A673 (cell line): ENCODE results near the gene LTB4R. TPM values are rescaled to one million over a fixed set of nuclear protein-coding genes. Genes with fewer than 3 reads are reported as not detected.
"Not testable (repeated sequence)": the region's sequence is repeated elsewhere in the genome, so short reads cannot be mapped to it uniquely, and the experiment has no call there.

Source experiments
- BruUV-seq: library from RNA; stranded (reverse); fragments of 400-500 nt; replicated peaks from 2 replicates; lab custom pipeline; 2021; lab: Mats Ljungman, UMichigan
- CTCF ChIA-PET: fragments of 300-600 bp; sonication (Branson Sonifier 250); formaldehyde crosslinking; loops from one replicate; lab custom pipeline; 2022; ENCODE audit warnings: antibody characterized with exemption; lab: Charles Lee
- POLR2A ChIA-PET: fragments of 300-600 bp; sonication (Branson Sonifier 250); formaldehyde crosslinking; loops from one replicate; lab custom pipeline; 2022; ENCODE audit warnings: antibody characterized with exemption; ENCODE audit not compliant: low non-redundant PET; lab: Charles Lee
- DNase-seq: peaks from one replicate; pipeline ENCODE4 v3.0.0-alpha.2; 2015; ENCODE audit warnings: low spot score
- H3K27ac ChIP-seq: fragments of 200-600 bp; sonication (generic); 2 replicates; pipeline ENCODE4 v1.5.1; 2016; ENCODE audit warnings: mixed run types, low read depth, mild to moderate bottlenecking, mixed read lengths, antibody characterized with exemption, low read length; ENCODE audit not compliant: poor library complexity, severe bottlenecking
- H3K27me3 ChIP-seq: fragments of 200-600 bp; sonication (generic); replicated peaks from 2 replicates; pipeline ENCODE4 v1.6.1; 2017; ENCODE audit warnings: mixed run types, low read depth, mild to moderate bottlenecking, mixed read lengths, antibody characterized with exemption, low read length; ENCODE audit not compliant: insufficient read depth, poor library complexity
- H3K36me3 ChIP-seq: fragments of 200-600 bp; sonication (generic); 2 replicates; pipeline ENCODE4 v1.6.1; 2016; ENCODE audit warnings: mixed run types, mild to moderate bottlenecking, mixed read lengths, antibody characterized with exemption, low read length; ENCODE audit not compliant: insufficient read depth, poor library complexity, severe bottlenecking
- H3K4me1 ChIP-seq: fragments of 200-600 bp; sonication (generic); 2 replicates; pipeline ENCODE4 v1.6.1; 2017; ENCODE audit warnings: mixed run types, mild to moderate bottlenecking, mixed read lengths, antibody characterized with exemption, low read length; ENCODE audit not compliant: insufficient read depth, poor library complexity, severe bottlenecking
- H3K4me3 ChIP-seq: fragments of 200-600 bp; sonication (generic); 2 replicates; pipeline ENCODE4 v1.5.1; 2016; ENCODE audit warnings: low read depth, mixed run types, mild to moderate bottlenecking, mixed read lengths, low read length; ENCODE audit not compliant: poor library complexity, severe bottlenecking
- H3K9me3 ChIP-seq: fragments of 200-600 bp; sonication (generic); 2 replicates; pipeline ENCODE4 v1.6.1; 2016; ENCODE audit warnings: mixed run types, low read depth, mild to moderate bottlenecking, mixed read lengths, antibody characterized with exemption, low read length; ENCODE audit not compliant: poor library complexity, severe bottlenecking
- CTCF ChIP-seq: fragments of 300-800, 200-600 bp; sonication (generic); conservative IDR thresholded peaks from 2 replicates; pipeline ENCODE4 v1.5.1; 2017; ENCODE audit warnings: low read depth, mild to moderate bottlenecking, antibody characterized with exemption, low read length, moderate library complexity, mixed read lengths
- EZH2 ChIP-seq: fragments of 200-600 bp; sonication (generic); IDR thresholded peaks from 2 replicates; pipeline ENCODE4 v1.6.1; 2017; ENCODE audit warnings: borderline replicate concordance, low read depth, mild to moderate bottlenecking, mixed read lengths, antibody characterized with exemption, low read length; ENCODE audit not compliant: poor library complexity, severe bottlenecking
- intact Hi-C: fragments of 100-400 bp; cut with micrococcal nuclease; formaldehyde crosslinking; loops from one replicate; pipeline ENCODE4 v1.10.0; 2022; ENCODE audit not compliant: unreplicated experiment
- total RNA-seq: library from RNA; stranded (reverse); gene quantifications from 2 replicates; pipeline ENCODE4 v1.2.3, GENCODE V29; 2021

LTB4R gene
- total RNA-seq, 1 experiment from 2014 or later = 6.6 TPM

GRCh38 chr14:24353559-24354481, 42.5 kb downstream of the LTB4R start:
- POLR2A ChIA-PET = no interaction called here
- Histone ChIP-seq H3K36me3 (no peaks in the 10 kb centered on the region), H3K27ac (no peak overlapping the region), H3K4me3 (no peak overlapping the region), H3K9me3 (no peaks in the 10 kb centered on the region), H3K27me3 (no peaks in the 10 kb centered on the region), H3K4me1 (peaks cover 7% of the 10 kb centered on the region)
- DNase-seq = no peak
- CTCF ChIA-PET = no interaction called here
- BruUV-seq = no TSS peak
- no peak for TF ChIP-seq EZH2
- TF ChIP-seq CTCF = no peak
- intact Hi-C loops = no loop called here

GRCh38 chr14:24354482-24354825, 43.2 kb downstream of the LTB4R start:
- BruUV-seq, H3K4me3 ChIP-seq, intact Hi-C loops, POLR2A ChIA-PET, H3K36me3 ChIP-seq, H3K27me3 ChIP-seq, H3K27ac ChIP-seq, H3K9me3 ChIP-seq, CTCF ChIA-PET, H3K4me1 ChIP-seq, DNase-seq: not testable (repeated sequence)

GRCh38 chr14:24355009-24355408, 43.7 kb downstream of the LTB4R start:
- Histone ChIP-seq H3K27ac (no peak overlapping the region), H3K4me3 (no peak overlapping the region), H3K4me1 (peaks cover 7% of the 10 kb centered on the region), H3K36me3 (no peaks in the 10 kb centered on the region), H3K27me3 (no peaks in the 10 kb centered on the region), H3K9me3 (no peaks in the 10 kb centered on the region)
- BruUV-seq = no TSS peak
- TF ChIP-seq CTCF (no peak), EZH2 (no peak)
- ChIA-PET CTCF (no interaction called here), POLR2A (no interaction called here)
- intact Hi-C loops = no loop called here
- DNase-seq = no peak
